ENCODE measurements around the gene VTN. TPM values are rescaled to one million over a fixed set of nuclear protein-coding genes. Genes with fewer than 3 reads are reported as not detected.

Gene VTN
- polyA plus RNA-seq, 1 donor from 2014 or later = 1.5 TPM

- Histone ChIP-seq H4K20me1 (ENCODE audit: insufficient read depth) (no peaks in the 10 kb centered on the region), H2AFZ (ENCODE audit: low read depth, low read length) (no peak overlapping the region), H3K4me3 (ENCODE audit: low read length) (no peak overlapping the region), H3K36me3 (ENCODE audit: insufficient read depth, low read length) (peaks cover 5% of the 10 kb centered on the region), H3K79me2 (replicated peaks; ENCODE audit: insufficient read depth, low read length) (no peaks in the 10 kb centered on the region), H3K4me2 (ENCODE audit: low read length) (no peak overlapping the region), H3F3A (ENCODE audit: insufficient read depth, low read length, poor library complexity, severe bottlenecking) (no peaks in the 10 kb centered on the region), H3K9me3 (ENCODE audit: low read length) (no peaks in the 10 kb centered on the region), H3K9me2 (ENCODE audit: insufficient read depth, low read length) (no peaks in the 10 kb centered on the region), H3K27me3 (ENCODE audit: insufficient read depth, low read depth, low read length) (no peaks in the 10 kb centered on the region), H3K27ac (ENCODE audit: low read length) (no peak overlapping the region), H3K9ac (ENCODE audit: low read length) (no peak overlapping the region)
- TF ChIP-seq TAF1 (IDR thresholded peaks at IDR 0.05; ENCODE audit: low read depth) (no peak), POLR2AphosphoS5 (IDR thresholded peaks at IDR 0.05) (no peak), EZH2 (IDR thresholded peaks at IDR 0.05; ENCODE audit: borderline replicate concordance, insufficient read depth, low read length, poor library complexity, severe bottlenecking) (no peak), EP300 (conservative IDR thresholded peaks at IDR 0.05; ENCODE audit: poor library complexity, severe bottlenecking) (no peak), REST (IDR thresholded peaks at IDR 0.05; ENCODE audit: borderline replicate concordance) (no peak), MXI1 (conservative IDR thresholded peaks at IDR 0.05; ENCODE audit: poor library complexity, severe bottlenecking) (no peak), SMC3 (conservative IDR thresholded peaks at IDR 0.05; ENCODE audit: poor library complexity) (no peak), CTCF (IDR thresholded peaks at IDR 0.05; ENCODE audit: poor library complexity, severe bottlenecking) (no peak), RAD21 (conservative IDR thresholded peaks at IDR 0.05) (no peak)
Observed at GRCh38 chr17:28390141-28390540, 20.0 kb upstream of the VTN start.

- H3K9me3 ChIP-seq (ENCODE audit: low read length) = no peaks in the 10 kb centered on the region
- no peak overlapping the region for H2AFZ ChIP-seq (ENCODE audit: low read depth, low read length)
- no peaks in the 10 kb centered on the region for H3K27me3 ChIP-seq (ENCODE audit: insufficient read depth, low read depth, low read length)
- no peaks in the 10 kb centered on the region for H3F3A ChIP-seq (ENCODE audit: insufficient read depth, low read length, poor library complexity, severe bottlenecking)
- no peak overlapping the region for H3K27ac ChIP-seq (ENCODE audit: low read length)
- H3K9ac ChIP-seq (ENCODE audit: low read length) = no peak overlapping the region
- H3K36me3 ChIP-seq (ENCODE audit: insufficient read depth, low read length) = no peaks in the 10 kb centered on the region
- H3K4me3 ChIP-seq (ENCODE audit: low read length) = no peak overlapping the region
- TF ChIP-seq REST (IDR thresholded peaks at IDR 0.05; ENCODE audit: borderline replicate concordance) (no peak), POLR2AphosphoS5 (IDR thresholded peaks at IDR 0.05) (no peak), RAD21 (conservative IDR thresholded peaks at IDR 0.05) (no peak), TAF1 (IDR thresholded peaks at IDR 0.05; ENCODE audit: low read depth) (no peak), EP300 (conservative IDR thresholded peaks at IDR 0.05; ENCODE audit: poor library complexity, severe bottlenecking) (no peak), SMC3 (conservative IDR thresholded peaks at IDR 0.05; ENCODE audit: poor library complexity) (no peak), MXI1 (conservative IDR thresholded peaks at IDR 0.05; ENCODE audit: poor library complexity, severe bottlenecking) (no peak), CTCF (IDR thresholded peaks at IDR 0.05; ENCODE audit: poor library complexity, severe bottlenecking) (no peak), EZH2 (IDR thresholded peaks at IDR 0.05; ENCODE audit: borderline replicate concordance, insufficient read depth, low read length, poor library complexity, severe bottlenecking) (no peak)
- no peaks in the 10 kb centered on the region for H3K79me2 ChIP-seq (replicated peaks; ENCODE audit: insufficient read depth, low read length)
- H3K4me2 ChIP-seq (ENCODE audit: low read length) = no peak overlapping the region
- no peaks in the 10 kb centered on the region for H4K20me1 ChIP-seq (ENCODE audit: insufficient read depth)
- H3K9me2 ChIP-seq (ENCODE audit: insufficient read depth, low read length) = no peaks in the 10 kb centered on the region
Observed at GRCh38 chr17:28388106-28388505, 18.0 kb upstream of the VTN start.
